ENCODE measurements around the gene SP1. TPM values are rescaled to one million over a fixed set of nuclear protein-coding genes. Genes with fewer than 3 reads are reported as not detected.

Gene SP1
- total and polyA plus RNA-seq, 9 of the 15 experiments (the other 6 are each of a cell fraction or from before 2014, with no cell fraction given): 8.0 to 65.5 (median 41.6) TPM

DNA sequence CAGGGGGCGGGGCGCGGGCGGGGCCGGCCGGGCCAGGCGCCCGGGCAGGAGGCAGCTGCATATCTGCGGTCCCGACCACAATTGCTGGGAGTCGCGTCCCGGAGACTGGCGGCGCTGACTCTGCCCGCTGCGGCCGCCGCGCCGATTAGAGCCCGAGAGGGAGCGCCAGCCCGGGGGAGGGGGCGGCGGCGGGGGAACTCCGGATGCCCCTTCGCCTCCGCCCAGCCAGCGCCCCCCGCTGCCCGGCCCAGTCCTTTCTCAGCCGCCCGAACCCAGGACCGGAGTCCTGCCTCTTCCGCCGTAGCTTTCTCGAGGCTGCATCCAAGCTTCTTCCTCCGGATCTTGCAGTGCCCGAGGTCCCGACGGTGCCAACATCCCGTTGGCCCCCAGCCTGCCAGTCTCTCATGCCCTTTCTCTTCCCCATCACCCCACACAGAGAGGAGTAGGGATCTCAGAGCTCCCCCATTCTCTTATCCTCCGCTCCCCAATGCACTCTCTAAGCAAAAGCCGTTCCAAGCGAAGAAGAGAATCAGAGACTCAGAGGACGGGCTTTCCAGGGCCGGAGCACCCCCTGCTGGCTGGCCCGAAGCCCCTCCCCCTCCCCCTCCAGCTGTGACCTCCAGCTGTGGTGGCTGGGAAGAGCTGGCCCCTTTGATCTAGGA is 35.0 kb upstream of the SP1 start (continued):
- TF ChIP-seq, protein P1, sequence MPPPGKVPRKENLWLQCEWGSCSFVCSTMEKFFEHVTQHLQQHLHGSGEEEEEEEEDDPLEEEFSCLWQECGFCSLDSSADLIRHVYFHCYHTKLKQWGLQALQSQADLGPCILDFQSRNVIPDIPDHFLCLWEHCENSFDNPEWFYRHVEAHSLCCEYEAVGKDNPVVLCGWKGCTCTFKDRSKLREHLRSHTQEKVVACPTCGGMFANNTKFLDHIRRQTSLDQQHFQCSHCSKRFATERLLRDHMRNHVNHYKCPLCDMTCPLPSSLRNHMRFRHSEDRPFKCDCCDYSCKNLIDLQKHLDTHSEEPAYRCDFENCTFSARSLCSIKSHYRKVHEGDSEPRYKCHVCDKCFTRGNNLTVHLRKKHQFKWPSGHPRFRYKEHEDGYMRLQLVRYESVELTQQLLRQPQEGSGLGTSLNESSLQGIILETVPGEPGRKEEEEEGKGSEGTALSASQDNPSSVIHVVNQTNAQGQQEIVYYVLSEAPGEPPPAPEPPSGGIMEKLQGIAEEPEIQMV (tag; conservative IDR thresholded peaks at IDR 0.05; ENCODE audit: low read depth): no peak
- TF ChIP-seq ETV6 (IDR thresholded peaks at IDR 0.05; ENCODE audit: borderline replicate concordance in 1 of 2, low read depth in 2 of 2, low read length in 1 of 2): no peak
- no peak for TF ChIP-seq ETV6 (CRISPR knock-in tag; IDR thresholded peaks at IDR 0.05; ENCODE audit: borderline replicate concordance)
- TF ChIP-seq ZNF175 (CRISPR knock-in tag; IDR thresholded peaks at IDR 0.05; ENCODE audit: low read depth): no peak
- no peak for TF ChIP-seq POU5F1 (IDR thresholded peaks at IDR 0.05; ENCODE audit: borderline replicate concordance, low read depth, low read length, partially characterized antibody)
- 0 out of 2 replicates have a peak, but pooled peaks have one; percentile 40 for TF ChIP-seq SMARCA5 (IDR thresholded peaks at IDR 0.05)
- TF ChIP-seq VEZF1 (CRISPR knock-in tag; IDR thresholded peaks at IDR 0.05): peak; percentile 58
- TF ChIP-seq ZNF77 (CRISPR knock-in tag; IDR thresholded peaks at IDR 0.05): no peak
- no peak for TF ChIP-seq AFF4 (CRISPR knock-in tag; IDR thresholded peaks at IDR 0.05)
- peak; percentile 49; the same call in 1 of the 2 replicates for TF ChIP-seq ETV5 (CRISPR knock-in tag; IDR thresholded peaks at IDR 0.05; ENCODE audit: low read depth)
- TF ChIP-seq, protein P2, sequence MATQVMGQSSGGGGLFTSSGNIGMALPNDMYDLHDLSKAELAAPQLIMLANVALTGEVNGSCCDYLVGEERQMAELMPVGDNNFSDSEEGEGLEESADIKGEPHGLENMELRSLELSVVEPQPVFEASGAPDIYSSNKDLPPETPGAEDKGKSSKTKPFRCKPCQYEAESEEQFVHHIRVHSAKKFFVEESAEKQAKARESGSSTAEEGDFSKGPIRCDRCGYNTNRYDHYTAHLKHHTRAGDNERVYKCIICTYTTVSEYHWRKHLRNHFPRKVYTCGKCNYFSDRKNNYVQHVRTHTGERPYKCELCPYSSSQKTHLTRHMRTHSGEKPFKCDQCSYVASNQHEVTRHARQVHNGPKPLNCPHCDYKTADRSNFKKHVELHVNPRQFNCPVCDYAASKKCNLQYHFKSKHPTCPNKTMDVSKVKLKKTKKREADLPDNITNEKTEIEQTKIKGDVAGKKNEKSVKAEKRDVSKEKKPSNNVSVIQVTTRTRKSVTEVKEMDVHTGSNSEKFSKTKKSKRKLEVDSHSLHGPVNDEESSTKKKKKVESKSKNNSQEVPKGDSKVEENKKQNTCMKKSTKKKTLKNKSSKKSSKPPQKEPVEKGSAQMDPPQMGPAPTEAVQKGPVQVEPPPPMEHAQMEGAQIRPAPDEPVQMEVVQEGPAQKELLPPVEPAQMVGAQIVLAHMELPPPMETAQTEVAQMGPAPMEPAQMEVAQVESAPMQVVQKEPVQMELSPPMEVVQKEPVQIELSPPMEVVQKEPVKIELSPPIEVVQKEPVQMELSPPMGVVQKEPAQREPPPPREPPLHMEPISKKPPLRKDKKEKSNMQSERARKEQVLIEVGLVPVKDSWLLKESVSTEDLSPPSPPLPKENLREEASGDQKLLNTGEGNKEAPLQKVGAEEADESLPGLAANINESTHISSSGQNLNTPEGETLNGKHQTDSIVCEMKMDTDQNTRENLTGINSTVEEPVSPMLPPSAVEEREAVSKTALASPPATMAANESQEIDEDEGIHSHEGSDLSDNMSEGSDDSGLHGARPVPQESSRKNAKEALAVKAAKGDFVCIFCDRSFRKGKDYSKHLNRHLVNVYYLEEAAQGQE (IDR thresholded peaks at IDR 0.05; ENCODE audit: borderline replicate concordance): peak; percentile 86
- TF ChIP-seq, protein P2 (CRISPR knock-in tag; IDR thresholded peaks at IDR 0.05; ENCODE audit: low read depth): no peak
